Left lung (tissue), 14 donors: ENCODE measurements around the gene SLC35F6. TPM values are rescaled to one million over a fixed set of nuclear protein-coding genes. Genes with fewer than 3 reads are reported as not detected.
A peak's percentile ranks its signal among the peaks of the same experiment; 100 is the strongest.

Experiments
- ATAC-seq: fragments of 200-7000 bp; cut with Tn5 transposase; one replicate; pipeline ENCODE4 v1.9.1; 2020; ENCODE audit warnings: moderate library complexity
- DNase-seq, 4 donors: peaks; one replicate each; pipeline ENCODE4 v3.0.0-alpha.2; 2013 to 2020
- H3K27ac ChIP-seq, 2 donors: fragments of 200-600 bp; sonication (generic) in 1 of 2; one replicate each; pipeline versions ENCODE4 v1.5.0 to v1.8.0; 2020 to 2021
- H3K27me3 ChIP-seq, 2 donors: fragments of 200-600 bp; sonication (generic) in 1 of 2; one replicate each; pipeline versions ENCODE4 v1.5.0 to v1.8.0; 2020 to 2021
- H3K36me3 ChIP-seq, 2 donors: fragments of 200-600 bp; sonication (generic) in 1 of 2; one replicate each; pipeline versions ENCODE4 v1.5.0 to v1.8.0; 2020 to 2021
- H3K4me1 ChIP-seq, 2 donors: fragments of 200-600 bp; one replicate each; pipeline ENCODE4 v1.8.0; 2021
- H3K4me3 ChIP-seq, 2 donors: fragments of 200-600 bp; sonication (generic) in 1 of 2; one replicate each; pipeline versions ENCODE4 v1.5.0 to v1.8.0; 2020 to 2021; ENCODE audit warnings: mild to moderate bottlenecking in 1 of 2
- H3K9me3 ChIP-seq, 2 donors: fragments of 200-600 bp; sonication (generic) in 1 of 2; one replicate each; pipeline versions ENCODE4 v1.5.0 to v1.8.0; 2020 to 2021
- CTCF ChIP-seq, 2 donors: fragments of 200-600 bp; sonication (generic) in 1 of 2; IDR thresholded peaks; one replicate each; pipeline versions ENCODE4 v1.5.0 to v1.8.0; 2021; ENCODE audit warnings: antibody characterized with exemption in 2 of 2
- intact Hi-C, 2 donors: fragments of 100-400 bp; cut with DNase I; formaldehyde crosslinking; loops; one replicate each; pipeline versions ENCODE4 v1.11.2 to v1.14.2; 2022
- long read RNA-seq, 12 donors: library from polyadenylated mRNA in 2 of 12; unstranded in 2 of 12; transcript quantifications; one replicate each; pipeline ENCODE4 v2.0.0 and lab custom pipeline, GENCODE V29; 2019 to 2026
- polyA plus RNA-seq, 6 donors: library from polyadenylated mRNA; unstranded; fragments of 120-200 nt; gene quantifications; one replicate each; pipeline ENCODE4 v1.2.1, GENCODE V29; 2013; ENCODE audit not compliant: insufficient read length in 6 of 6
- total RNA-seq, 2 donors: library from RNA; stranded (reverse); fragmentation: NEBNext Ultra II Directional; extraction: Animal tissue kit (Norgen Biotek cat#: 25700); gene quantifications; one replicate each; pipeline ENCODE4 v1.2.1, GENCODE V29; 2021
- donor health status: DM: no; HTN: yes; CAD: no.
- donor health status: DM: no; HTN: no; CAD: no.

Gene SLC35F6
- total RNA-seq (10 to 100 TPM; 45.6 to 62.1 TPM), polyA plus RNA-seq (10 to 100 TPM; 10.0 to 13.5 (median 11.0) TPM)
- long read RNA-seq, donor 1, transcript SLC35F6-201 (6 exons, 3,898 nt): major isoform, 6 of 7 reads
- long read RNA-seq, donor 1, partial matches to known transcripts: 0 of 7 reads
- long read RNA-seq, donor 1, other reads (novel, unspliced or antisense): 0 of 7 reads
- long read RNA-seq, donor 2, transcript SLC35F6-201 (6 exons, 3,898 nt): major isoform, 9 of 9 reads
- long read RNA-seq, donor 2, partial matches to known transcripts: 0 of 9 reads
- long read RNA-seq, donor 2, other reads (novel, unspliced or antisense): 0 of 9 reads
- long read RNA-seq, donor 3, partial matches to known transcripts: 0 of 3 reads
- long read RNA-seq, donor 3, other reads (novel, unspliced or antisense): 0 of 3 reads
- long read RNA-seq, donor 4, transcript SLC35F6-201 (6 exons, 3,898 nt): major isoform, 8 of 8 reads
- long read RNA-seq, donor 4, partial matches to known transcripts: 0 of 8 reads
- long read RNA-seq, donor 4, other reads (novel, unspliced or antisense): 0 of 8 reads
- long read RNA-seq, donor 5, partial matches to known transcripts: 0 of 4 reads
- long read RNA-seq, donor 5, other reads (novel, unspliced or antisense): 0 of 4 reads
- long read RNA-seq, donor 6, partial matches to known transcripts: 0 of 1 reads
- long read RNA-seq, donor 6, other reads (novel, unspliced or antisense): 0 of 1 reads
- long read RNA-seq, donor 7: 0 reads
- long read RNA-seq, donor 8, transcript SLC35F6-201 (6 exons, 3,898 nt): major isoform, 9 of 14 reads
- long read RNA-seq, donor 8, partial matches to known transcripts: 5 of 14 reads
- long read RNA-seq, donor 8, other reads (novel, unspliced or antisense): 0 of 14 reads
- long read RNA-seq, donor 9: 0 reads
- long read RNA-seq, donor 10, transcript SLC35F6-201 (6 exons, 3,898 nt): major isoform, 14 of 16 reads
- long read RNA-seq, donor 10, partial matches to known transcripts: 0 of 16 reads
- long read RNA-seq, donor 10, other reads (novel, unspliced or antisense): 1 of 16 reads
- long read RNA-seq, donor 11, partial matches to known transcripts: 0 of 5 reads
- long read RNA-seq, donor 11, other reads (novel, unspliced or antisense): 0 of 5 reads
- long read RNA-seq, donor 12, partial matches to known transcripts: 0 of 2 reads
- long read RNA-seq, donor 12, other reads (novel, unspliced or antisense): 0 of 2 reads

GRCh38 chr2:26764078-26764887 is at the start of gene SLC35F6:
Gene SLC35F6 (plus strand): TSS chr2:26764284. CDS start chr2:26764350, 66 bp downstream.
- ATAC-seq (peak; percentile 96), DNase-seq (peak; percentile 81 to 97 (median 86))
- Histone ChIP-seq H3K4me1 (peaks cover 13 to 53% of the 10 kb centered on the region in 2 donors), H3K27me3 (no peaks in the 10 kb centered on the region), H3K27ac (peak within 1 kb of the TSS; percentile 79 to 85), H3K9me3 (no peaks in the 10 kb centered on the region), H3K4me3 (peak within 1 kb of the TSS; percentile 61 to 83), H3K36me3 (peaks cover 0 to 3% of the 10 kb centered on the region in 2 donors)
- no peak for TF ChIP-seq CTCF (IDR thresholded peaks at IDR 0.05)
- intact Hi-C loops: no loop called here

GRCh38 chr2:26715528-26716270 is 48.4 kb upstream of the SLC35F6 start:
- Histone ChIP-seq H3K4me1 (peaks cover 9 to 17% of the 10 kb centered on the region in 2 donors), H3K27ac (no peak overlapping the region), H3K36me3 (no peaks in the 10 kb centered on the region), H3K9me3 (no peaks in the 10 kb centered on the region), H3K27me3 (no peaks in the 10 kb centered on the region), H3K4me3 (no peak overlapping the region)
- ATAC-seq (no peak), DNase-seq (no peak)
- intact Hi-C loops: no loop called here
- no peak for TF ChIP-seq CTCF (IDR thresholded peaks at IDR 0.05)

GRCh38 chr2:26716340-26716739 is 47.7 kb upstream of the SLC35F6 start:
- TF ChIP-seq CTCF (IDR thresholded peaks at IDR 0.05): no peak
- H3K4me3 ChIP-seq: no peak overlapping the region
- H3K27ac ChIP-seq: no peak overlapping the region
- ATAC-seq: no peak
- no peaks in the 10 kb centered on the region for H3K9me3 ChIP-seq
- H3K36me3 ChIP-seq: no peaks in the 10 kb centered on the region
- H3K27me3 ChIP-seq: no peaks in the 10 kb centered on the region
- peaks cover 15 to 24% of the 10 kb centered on the region in 2 donors for H3K4me1 ChIP-seq
- intact Hi-C loops: no loop called here
- DNase-seq: no peak

GRCh38 chr2:26716769-26717168 is 47.3 kb upstream of the SLC35F6 start:
- H3K27me3 ChIP-seq: no peaks in the 10 kb centered on the region
- H3K4me1 ChIP-seq: peaks cover 20 to 28% of the 10 kb centered on the region in 2 donors
- DNase-seq (no peak), ATAC-seq (no peak)
- no peak overlapping the region for H3K27ac ChIP-seq
- H3K9me3 ChIP-seq: no peaks in the 10 kb centered on the region
- H3K36me3 ChIP-seq: no peaks in the 10 kb centered on the region
- intact Hi-C loops: no loop called here
- no peak for TF ChIP-seq CTCF (IDR thresholded peaks at IDR 0.05)
- no peak overlapping the region for H3K4me3 ChIP-seq
